GM18867 (cell line): ENCODE results near the gene ACOT7.
"Not testable (repeated sequence)": the region's sequence is repeated elsewhere in the genome, so short reads cannot be mapped to it uniquely, and the experiment has no call there.

Source experiments
- ATAC-seq: cut with Tn5 transposase; IDR thresholded peaks from one replicate; pipeline ENCODE4 v1.9.1; 2021; ENCODE audit warnings: mild to moderate bottlenecking, moderate library complexity; ENCODE audit not compliant: unreplicated experiment

Gene ACOT7

DNA sequence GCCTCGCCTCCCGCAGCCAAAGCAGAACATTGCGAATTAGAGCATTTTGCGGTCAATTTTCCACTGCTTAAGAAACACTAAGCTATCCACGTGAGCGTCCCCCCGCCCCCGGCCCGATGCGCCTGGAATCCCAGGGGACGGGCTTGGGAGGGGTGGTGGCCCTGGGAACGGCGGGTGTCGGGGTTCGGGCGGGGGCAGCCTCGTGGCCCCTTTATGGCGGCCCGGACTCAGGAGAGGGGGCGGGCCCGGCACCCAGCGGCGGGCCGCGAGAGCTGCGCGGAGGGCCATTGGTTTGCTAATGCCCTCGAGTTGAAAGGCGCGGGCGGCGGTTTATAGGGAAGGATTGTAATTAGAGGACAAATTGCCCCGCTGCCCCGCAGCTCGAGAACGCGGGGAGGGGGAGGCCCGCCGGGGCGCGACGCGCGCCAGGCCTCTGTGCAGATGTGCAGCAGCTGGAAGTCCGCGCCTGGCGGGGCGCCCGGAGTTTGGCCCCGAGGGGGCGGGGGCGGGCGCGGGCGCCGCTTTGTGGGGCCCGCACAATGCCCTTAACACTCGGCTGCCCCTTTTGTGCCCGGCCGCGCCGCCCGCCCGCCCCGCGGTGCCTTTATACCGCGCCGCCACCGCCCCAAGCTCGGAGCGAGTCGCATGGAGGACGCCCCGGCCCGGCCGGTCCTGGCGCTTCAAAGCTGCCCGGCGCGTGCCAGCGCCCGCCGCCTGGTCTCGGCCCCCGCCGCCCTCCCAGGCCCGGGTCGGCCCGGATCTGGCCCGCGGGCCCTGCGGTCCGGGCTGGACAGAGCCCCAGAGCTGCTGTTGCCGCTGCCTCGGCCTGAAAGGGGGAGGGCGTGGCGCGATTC lies 151.5 kb downstream of the ACOT7 start:
- no peak for ATAC-seq

- ATAC-seq = no peak
Observed at GRCh38 chr1:6241107-6241886, 152.3 kb downstream of the ACOT7 start.

DNA sequence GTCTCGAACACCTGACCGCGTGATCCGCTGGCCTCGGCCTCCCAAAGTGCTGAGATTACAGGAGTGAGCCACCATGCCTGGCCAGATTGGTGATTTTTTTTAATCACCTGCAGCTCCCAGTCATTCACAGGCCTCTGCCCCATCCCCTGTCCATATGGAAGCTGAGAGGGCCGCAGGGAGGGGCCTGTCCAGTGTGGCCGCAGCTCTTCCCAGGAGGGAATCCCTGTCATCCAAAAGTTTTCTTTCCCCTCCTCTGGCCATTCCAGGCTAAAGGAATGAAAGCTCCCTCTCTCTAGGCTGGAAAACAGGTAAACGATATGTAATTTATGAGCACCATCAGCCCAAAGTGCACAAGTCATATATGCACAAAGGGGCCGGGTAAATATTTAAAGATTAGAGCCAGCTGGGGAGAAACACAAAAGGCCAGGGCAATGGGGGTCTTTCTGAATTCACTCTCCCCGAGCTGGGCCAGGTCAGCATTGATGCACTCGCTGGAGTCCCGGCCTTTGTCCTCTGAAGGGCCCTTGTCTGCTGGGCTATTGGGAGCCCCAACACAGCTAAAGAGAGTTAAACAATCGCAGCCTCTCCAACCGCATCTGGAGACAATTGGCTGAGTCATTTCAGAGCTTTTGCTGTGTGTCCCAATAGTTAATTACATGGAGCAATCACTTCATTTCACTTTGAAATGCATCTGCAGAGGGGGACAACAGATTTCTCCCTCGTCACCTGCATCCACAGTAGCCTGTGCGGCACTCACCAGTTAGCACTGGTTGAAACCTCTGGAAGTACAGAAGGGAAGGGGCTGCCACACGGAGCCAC lies 153.4 kb downstream of the ACOT7 start:
- no peak for ATAC-seq

DNA sequence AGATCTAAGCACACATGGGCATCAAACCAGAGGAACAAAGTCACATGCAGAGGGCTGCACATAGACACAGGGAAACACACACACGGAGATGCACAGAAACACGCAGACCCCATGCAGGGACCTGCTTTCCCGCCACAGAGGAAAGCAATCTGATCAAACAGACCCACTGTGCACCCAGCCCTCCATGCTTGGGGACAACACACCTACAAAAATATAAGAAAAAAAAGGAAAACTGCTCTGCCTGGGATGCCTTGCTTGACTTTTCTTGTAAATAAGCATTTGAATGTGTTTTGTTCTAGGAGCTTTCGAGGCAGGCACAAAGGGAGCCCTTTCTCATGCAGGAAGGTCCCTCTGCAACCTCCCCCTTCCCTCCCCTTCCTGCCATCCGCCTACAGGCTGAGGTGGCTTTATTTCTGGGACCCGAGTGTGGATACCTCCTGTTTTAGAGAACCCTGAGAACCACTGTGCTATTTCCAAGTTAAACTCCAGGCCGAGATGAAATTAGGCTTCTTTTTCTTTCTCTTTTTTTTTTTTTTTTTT lies 154.3 kb downstream of the ACOT7 start:
- ATAC-seq = no peak

DNA sequence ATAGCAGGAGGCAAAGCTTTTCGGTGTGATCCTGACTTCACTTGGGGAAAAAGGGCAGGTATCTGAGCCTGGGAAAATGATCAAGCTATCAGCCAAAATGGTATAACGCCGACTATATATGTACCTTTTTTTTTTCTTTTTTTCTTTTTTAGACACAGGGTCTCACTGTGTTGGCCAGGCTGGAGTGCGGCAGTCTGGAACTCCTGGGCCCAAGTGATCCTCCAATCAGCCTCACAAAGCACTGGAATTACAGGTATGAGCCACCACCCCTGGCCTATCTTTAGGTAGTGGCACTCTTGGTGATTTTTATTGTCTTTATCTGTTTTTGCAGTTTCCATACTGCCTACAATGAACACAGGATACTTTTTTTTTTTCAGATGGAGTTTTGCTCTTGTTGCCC lies 156.5 kb downstream of the ACOT7 start:
- ATAC-seq = no peak

DNA sequence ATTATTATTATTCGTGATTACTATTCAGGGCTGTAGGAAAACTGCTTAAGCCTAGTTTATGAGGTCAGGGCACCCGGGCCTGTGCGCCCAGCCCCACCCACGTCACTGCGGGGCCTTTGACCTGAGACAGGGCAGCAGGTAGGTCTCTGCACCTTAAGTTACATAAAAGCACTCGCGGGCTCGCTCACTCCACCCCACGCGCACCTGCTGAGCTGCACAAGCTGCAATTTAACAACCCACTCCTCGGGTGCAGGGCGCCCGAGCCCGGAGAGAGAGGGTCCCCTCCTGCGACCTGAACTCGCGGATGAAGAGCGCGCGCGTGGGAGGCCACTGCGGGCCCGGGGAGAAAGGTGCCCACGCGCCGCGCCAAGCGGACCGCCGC lies 158.3 kb downstream of the ACOT7 start:
- ATAC-seq = no peak

- ATAC-seq = no peak
Observed at GRCh38 chr1:6234502-6235295, 158.9 kb downstream of the ACOT7 start.

DNA sequence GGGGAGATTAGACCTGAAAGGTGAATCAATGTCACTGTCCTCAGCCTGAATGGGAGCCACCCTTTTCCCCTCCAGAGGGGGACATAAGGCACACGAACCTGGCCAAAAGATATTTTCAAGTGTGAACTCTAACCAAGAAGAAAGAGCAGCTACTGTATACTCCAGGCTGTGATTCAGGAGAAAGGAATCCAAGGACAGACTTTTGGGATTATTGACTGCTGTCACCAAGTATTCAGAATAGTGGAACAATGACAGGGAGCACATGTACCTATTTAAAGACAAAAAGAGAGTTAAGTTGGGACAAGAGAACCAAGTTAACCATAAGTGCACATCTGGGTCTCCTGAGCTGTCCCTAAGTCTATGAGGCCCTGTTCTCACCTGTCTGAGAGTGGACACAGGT lies 160.2 kb downstream of the ACOT7 start:
- ATAC-seq = no peak

DNA sequence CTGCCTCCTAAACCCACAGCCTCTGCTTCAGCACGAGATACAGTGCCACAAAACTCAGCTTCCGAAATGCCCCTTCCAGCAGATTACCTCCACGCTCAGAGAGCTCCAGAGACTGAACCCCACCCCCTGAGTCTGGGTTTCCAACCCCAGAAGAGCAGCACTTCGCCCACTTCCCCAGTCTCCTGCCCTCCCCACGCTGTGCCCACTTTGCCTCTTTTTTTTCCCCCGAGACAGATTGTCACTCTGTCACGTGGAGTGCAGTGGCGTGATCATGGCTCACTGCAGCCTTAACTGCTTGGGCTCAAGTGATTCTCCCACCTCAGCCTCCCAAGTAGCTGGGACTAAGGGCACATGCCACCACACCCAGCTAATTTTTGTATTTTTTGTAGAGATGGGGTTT lies 167.9 kb downstream of the ACOT7 start:
- ATAC-seq = no peak

- ATAC-seq = no peak
Observed at GRCh38 chr1:6224718-6225117, 168.8 kb downstream of the ACOT7 start.

- no peak for ATAC-seq
Observed at GRCh38 chr1:6223617-6224016, 169.9 kb downstream of the ACOT7 start.

GRCh38 chr1:6222636-6223035 lies 170.9 kb downstream of the ACOT7 start:
- no peak for ATAC-seq

DNA sequence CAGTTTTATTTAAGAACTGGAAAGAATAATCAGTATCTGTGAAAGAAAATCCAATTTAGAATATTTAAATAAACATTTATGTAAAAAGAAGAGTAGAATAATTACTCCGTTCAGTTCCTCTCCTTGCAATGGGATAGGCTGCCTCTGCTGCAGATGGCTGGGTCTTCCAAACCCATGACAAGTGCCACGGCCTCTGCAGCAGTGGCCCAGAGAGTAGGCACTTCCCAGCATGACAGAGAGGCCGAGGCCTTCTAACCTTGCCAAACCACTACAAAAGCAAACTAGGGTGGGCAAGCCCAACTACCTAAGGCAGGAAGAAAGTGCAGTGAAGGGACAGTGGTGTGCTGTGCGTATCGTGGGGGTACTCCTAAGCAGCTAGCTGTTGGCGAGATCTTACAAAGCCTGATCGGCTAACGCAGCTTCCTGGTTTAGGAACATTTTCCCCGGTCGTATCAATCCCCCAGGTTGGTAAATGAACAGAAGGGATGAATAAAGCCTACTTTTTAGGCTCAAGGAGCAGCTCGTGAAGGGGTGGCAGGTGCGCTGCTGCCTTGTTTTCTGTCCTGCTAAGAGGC lies 172.3 kb downstream of the ACOT7 start:
- no peak for ATAC-seq

GRCh38 chr1:6220236-6220635 lies 173.3 kb downstream of the ACOT7 start:
- ATAC-seq = no peak

- ATAC-seq = not testable (repeated sequence)
Observed at GRCh38 chr1:6219641-6220040, 173.9 kb downstream of the ACOT7 start.

GRCh38 chr1:6218375-6219164 lies 175.0 kb downstream of the ACOT7 start:
- ATAC-seq = no peak
